ENCODE results near the gene JAK1. TPM values are rescaled to one million over a fixed set of nuclear protein-coding genes. Genes with fewer than 3 reads are reported as not detected.

JAK1 gene
- total and polyA plus RNA-seq, 4 donors: 81.4 to 109 (median 103) TPM

DNA sequence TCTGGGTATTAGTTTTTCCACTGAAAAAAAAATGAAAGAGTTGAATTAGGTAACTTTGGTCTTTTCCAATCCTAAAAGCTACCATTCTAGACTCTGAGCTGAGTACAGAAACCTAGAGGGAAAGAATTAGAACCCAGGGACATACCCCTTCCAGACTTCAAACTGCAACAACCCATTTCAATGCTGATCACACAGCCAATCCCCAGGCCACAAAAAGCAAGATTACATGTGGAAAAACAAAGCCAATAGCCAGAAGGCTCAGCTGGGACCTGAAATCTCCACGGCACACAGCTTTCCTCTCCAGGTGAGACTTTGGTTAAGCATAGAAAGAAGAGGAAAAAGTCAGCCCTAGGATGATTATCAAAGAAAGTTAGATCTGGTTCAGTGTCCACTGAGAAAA, 88.8 kb downstream of the JAK1 start:
- no peaks in the 10 kb centered on the region for H3K9me3 ChIP-seq (ENCODE audit: control insufficient read depth, insufficient read depth, low read length)
- H3K4me3 ChIP-seq (ENCODE audit: low read depth, low read length): no peak overlapping the region
- no peaks in the 10 kb centered on the region for H3K27me3 ChIP-seq (ENCODE audit: control insufficient read depth, insufficient read depth, low read length)
- no peaks in the 10 kb centered on the region for H3K4me1 ChIP-seq (ENCODE audit: control insufficient read depth, insufficient read depth, low read length)
- WGBS (ENCODE audit: insufficient coverage): no CpG with 5 or more reads among the region's 1 CpG
- no peak for DNase-seq (ENCODE audit: low read depth in 4 of 6, low spot score in 6 of 6)
- peaks cover 15% of the 10 kb centered on the region for H3K36me3 ChIP-seq (ENCODE audit: control insufficient read depth, insufficient read depth, low read length)
- H3K27ac ChIP-seq (ENCODE audit: low read depth, low read length): no peak overlapping the region

GRCh38 chr1:64877151-64877550, 89.2 kb downstream of the JAK1 start:
- H3K9me3 ChIP-seq (ENCODE audit: control insufficient read depth, insufficient read depth, low read length): no peaks in the 10 kb centered on the region
- H3K27ac ChIP-seq (ENCODE audit: low read depth, low read length): no peak overlapping the region
- H3K4me3 ChIP-seq (ENCODE audit: low read depth, low read length): no peak overlapping the region
- WGBS (ENCODE audit: insufficient coverage): no CpG with 5 or more reads among the region's 2 CpGs
- no peaks in the 10 kb centered on the region for H3K4me1 ChIP-seq (ENCODE audit: control insufficient read depth, insufficient read depth, low read length)
- H3K36me3 ChIP-seq (ENCODE audit: control insufficient read depth, insufficient read depth, low read length): peaks cover 15% of the 10 kb centered on the region
- no peak for DNase-seq (ENCODE audit: low read depth in 4 of 6, low spot score in 6 of 6)
- no peaks in the 10 kb centered on the region for H3K27me3 ChIP-seq (ENCODE audit: control insufficient read depth, insufficient read depth, low read length)

DNA sequence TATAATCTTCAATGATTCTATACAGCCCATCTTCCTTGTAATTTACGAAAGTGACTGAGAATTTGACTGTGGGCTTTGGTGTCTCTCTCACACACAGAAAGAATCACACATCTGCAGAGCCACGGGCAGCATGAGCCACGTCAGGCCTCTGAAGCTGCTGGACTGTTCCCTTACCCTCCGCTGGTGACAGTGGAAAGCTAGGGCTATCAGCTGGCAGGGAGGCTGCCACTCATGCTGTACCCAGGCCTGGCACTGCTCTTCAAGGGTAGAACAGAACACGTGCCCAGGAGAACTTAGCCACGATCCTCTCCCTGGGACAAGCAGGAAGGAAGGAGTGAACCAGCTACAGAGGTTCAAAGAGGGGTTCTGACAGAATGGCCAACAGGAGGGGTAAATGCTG, 90.7 kb downstream of the JAK1 start:
- Histone ChIP-seq H3K27ac (ENCODE audit: low read depth, low read length) (no peak overlapping the region), H3K9me3 (ENCODE audit: control insufficient read depth, insufficient read depth, low read length) (no peaks in the 10 kb centered on the region), H3K27me3 (ENCODE audit: control insufficient read depth, insufficient read depth, low read length) (no peaks in the 10 kb centered on the region), H3K4me3 (ENCODE audit: low read depth, low read length) (no peak overlapping the region), H3K4me1 (ENCODE audit: control insufficient read depth, insufficient read depth, low read length) (no peaks in the 10 kb centered on the region), H3K36me3 (ENCODE audit: control insufficient read depth, insufficient read depth, low read length) (peaks cover 15% of the 10 kb centered on the region)
- DNase-seq (ENCODE audit: low read depth in 4 of 6, low spot score in 6 of 6): no peak
- 64% methylated on average over 4 of the region's 6 CpGs for WGBS (ENCODE audit: insufficient coverage)

DNA sequence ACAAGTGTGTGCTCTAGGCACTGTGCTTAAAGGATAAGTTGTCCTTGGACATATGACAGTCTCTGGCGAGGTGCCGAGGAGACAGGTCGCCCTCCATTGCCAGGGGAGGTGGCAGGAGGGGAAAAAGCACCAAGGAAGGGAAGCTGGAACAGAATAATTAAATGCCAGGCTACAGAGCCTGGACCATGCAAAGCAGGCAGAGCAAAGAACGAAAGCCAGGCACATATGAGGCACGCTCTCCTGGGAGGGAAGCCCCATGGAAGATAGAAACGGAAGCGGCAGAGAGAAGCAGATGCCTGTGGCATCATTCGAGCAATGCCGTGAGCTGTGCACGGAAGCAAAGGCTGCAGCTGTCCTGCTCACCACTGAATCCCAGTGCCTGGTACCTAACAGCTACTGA, 91.2 kb downstream of the JAK1 start:
- H3K4me3 ChIP-seq (ENCODE audit: low read depth, low read length): no peak overlapping the region
- peak in 1 of 6 donors; percentile 32 for DNase-seq (ENCODE audit: low read depth in 4 of 6, low spot score in 6 of 6)
- H3K36me3 ChIP-seq (ENCODE audit: control insufficient read depth, insufficient read depth, low read length): peaks cover 15% of the 10 kb centered on the region
- no peaks in the 10 kb centered on the region for H3K27me3 ChIP-seq (ENCODE audit: control insufficient read depth, insufficient read depth, low read length)
- WGBS (ENCODE audit: insufficient coverage): 77% methylated on average over 10 of the region's 10 CpGs
- no peak overlapping the region for H3K27ac ChIP-seq (ENCODE audit: low read depth, low read length)
- H3K4me1 ChIP-seq (ENCODE audit: control insufficient read depth, insufficient read depth, low read length): no peaks in the 10 kb centered on the region
- no peaks in the 10 kb centered on the region for H3K9me3 ChIP-seq (ENCODE audit: control insufficient read depth, insufficient read depth, low read length)

DNA sequence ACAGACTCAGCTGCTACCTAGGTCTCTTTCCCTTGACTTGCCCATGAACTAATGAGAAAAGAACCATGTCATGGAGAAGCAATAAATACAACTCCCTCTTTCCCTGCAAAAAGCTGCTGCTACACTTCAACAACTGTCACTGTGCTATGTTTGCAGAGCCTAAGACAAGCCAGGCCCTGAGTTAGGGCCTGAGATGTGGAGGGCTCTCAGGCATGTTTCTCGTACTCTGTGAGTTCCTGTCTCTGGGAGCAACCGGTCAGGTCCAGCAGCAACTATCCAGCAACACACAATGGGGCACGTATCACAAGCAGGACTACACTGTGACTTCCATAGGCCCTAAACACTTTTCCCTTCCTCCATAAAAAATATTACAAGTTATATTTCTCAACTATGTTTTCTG, 91.7 kb downstream of the JAK1 start:
- H3K27ac ChIP-seq (ENCODE audit: low read depth, low read length): no peak overlapping the region
- no peaks in the 10 kb centered on the region for H3K9me3 ChIP-seq (ENCODE audit: control insufficient read depth, insufficient read depth, low read length)
- DNase-seq (ENCODE audit: low read depth in 4 of 6, low spot score in 6 of 6): no peak
- peaks cover 15% of the 10 kb centered on the region for H3K36me3 ChIP-seq (ENCODE audit: control insufficient read depth, insufficient read depth, low read length)
- H3K4me1 ChIP-seq (ENCODE audit: control insufficient read depth, insufficient read depth, low read length): no peaks in the 10 kb centered on the region
- no peaks in the 10 kb centered on the region for H3K27me3 ChIP-seq (ENCODE audit: control insufficient read depth, insufficient read depth, low read length)
- 88% methylated on average over 3 of the region's 3 CpGs for whole genome bisulfite sequencing (ENCODE audit: insufficient coverage)
- no peak overlapping the region for H3K4me3 ChIP-seq (ENCODE audit: low read depth, low read length)

GRCh38 chr1:64873576-64873975, 92.8 kb downstream of the JAK1 start:
- H3K36me3 ChIP-seq (ENCODE audit: control insufficient read depth, insufficient read depth, low read length): peaks cover 20% of the 10 kb centered on the region

DNA sequence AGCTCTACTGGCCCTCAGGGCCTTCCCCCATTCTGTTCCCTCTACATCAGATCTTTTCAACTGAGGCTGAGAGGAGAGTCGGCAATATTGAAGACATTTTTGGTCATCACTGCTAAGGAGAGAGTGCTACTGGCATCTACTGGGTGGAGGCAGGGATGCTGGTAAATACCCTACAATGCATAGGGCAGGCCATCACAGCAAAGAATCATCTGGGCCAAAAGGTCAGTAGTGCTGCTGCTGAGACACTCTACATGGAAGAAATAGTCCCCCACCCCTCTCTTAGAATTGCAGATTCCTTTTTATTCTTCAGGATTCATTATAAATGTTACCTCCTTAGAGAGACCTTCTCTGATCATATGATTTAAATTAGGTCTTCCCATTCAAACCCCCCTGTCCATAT, 94.3 kb downstream of the JAK1 start:
- Histone ChIP-seq H3K27ac (ENCODE audit: low read depth, low read length) (no peak overlapping the region), H3K9me3 (ENCODE audit: control insufficient read depth, insufficient read depth, low read length) (no peaks in the 10 kb centered on the region), H3K36me3 (ENCODE audit: control insufficient read depth, insufficient read depth, low read length) (peaks cover 26% of the 10 kb centered on the region), H3K4me3 (ENCODE audit: low read depth, low read length) (no peak overlapping the region), H3K27me3 (ENCODE audit: control insufficient read depth, insufficient read depth, low read length) (no peaks in the 10 kb centered on the region), H3K4me1 (ENCODE audit: control insufficient read depth, insufficient read depth, low read length) (no peaks in the 10 kb centered on the region)
- no peak for DNase-seq (ENCODE audit: low read depth in 4 of 6, low spot score in 6 of 6)
- WGBS (ENCODE audit: insufficient coverage): 100% methylated on average over 1 of the region's 1 CpG

More at GRCh38 chr1:64873576-64873975, 92.8 kb downstream of the JAK1 start:
- no peaks in the 10 kb centered on the region for H3K27me3 ChIP-seq (ENCODE audit: control insufficient read depth, insufficient read depth, low read length)
- H3K4me1 ChIP-seq (ENCODE audit: control insufficient read depth, insufficient read depth, low read length): no peaks in the 10 kb centered on the region
- WGBS (ENCODE audit: insufficient coverage): 97% methylated on average over 7 of the region's 9 CpGs
- no peak overlapping the region for H3K4me3 ChIP-seq (ENCODE audit: low read depth, low read length)
- H3K9me3 ChIP-seq (ENCODE audit: control insufficient read depth, insufficient read depth, low read length): no peaks in the 10 kb centered on the region
- no peak for DNase-seq (ENCODE audit: low read depth in 4 of 6, low spot score in 6 of 6)
- H3K27ac ChIP-seq (ENCODE audit: low read depth, low read length): no peak overlapping the region

DNA sequence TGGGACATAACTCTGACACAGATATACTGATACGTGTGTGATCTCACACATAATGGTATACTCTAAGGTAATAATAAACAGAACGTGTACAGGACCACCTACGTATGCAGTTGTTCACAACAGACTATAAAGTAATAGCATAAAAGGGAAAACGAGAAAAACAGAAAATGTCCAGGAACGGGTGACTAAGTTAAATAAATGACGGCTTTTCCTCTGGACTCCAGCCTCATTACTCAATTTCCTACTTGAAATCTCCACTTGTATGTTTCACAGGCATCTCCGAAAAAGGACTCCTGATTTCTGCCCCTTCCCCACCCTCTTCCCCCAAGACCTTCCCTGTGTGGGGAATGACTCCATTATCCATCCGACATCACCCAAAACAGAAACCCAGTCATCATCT, 95.1 kb downstream of the JAK1 start:
- H3K4me3 ChIP-seq (ENCODE audit: low read depth, low read length): no peak overlapping the region
- H3K9me3 ChIP-seq (ENCODE audit: control insufficient read depth, insufficient read depth, low read length): no peaks in the 10 kb centered on the region
- peaks cover 26% of the 10 kb centered on the region for H3K36me3 ChIP-seq (ENCODE audit: control insufficient read depth, insufficient read depth, low read length)
- no peak for DNase-seq (ENCODE audit: low read depth in 4 of 6, low spot score in 6 of 6)
- no peaks in the 10 kb centered on the region for H3K4me1 ChIP-seq (ENCODE audit: control insufficient read depth, insufficient read depth, low read length)
- 96% methylated on average over 2 of the region's 8 CpGs for WGBS (ENCODE audit: insufficient coverage)
- H3K27me3 ChIP-seq (ENCODE audit: control insufficient read depth, insufficient read depth, low read length): no peaks in the 10 kb centered on the region
- no peak overlapping the region for H3K27ac ChIP-seq (ENCODE audit: low read depth, low read length)

DNA sequence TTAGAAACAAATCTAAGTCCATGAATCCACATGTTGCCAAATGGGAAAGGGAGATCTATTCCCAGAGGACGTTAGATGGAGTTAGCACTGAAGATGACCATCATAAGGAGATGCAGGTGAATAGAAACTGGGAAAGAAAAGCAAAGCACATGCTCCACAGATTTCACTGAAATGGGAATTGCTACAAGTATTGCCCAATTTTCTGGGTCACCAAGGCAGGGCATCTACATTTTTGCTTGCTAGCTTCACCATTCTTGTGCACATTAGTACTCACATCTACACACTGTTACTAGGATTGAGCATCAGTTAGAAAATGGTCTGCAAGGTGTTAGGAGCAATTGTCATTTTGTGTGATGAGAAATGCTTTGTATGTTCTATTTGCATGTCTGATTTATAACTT, 99.1 kb downstream of the JAK1 start:
- H3K27ac ChIP-seq (ENCODE audit: low read depth, low read length): no peak overlapping the region
- no peaks in the 10 kb centered on the region for H3K4me1 ChIP-seq (ENCODE audit: control insufficient read depth, insufficient read depth, low read length)
- peaks cover 15% of the 10 kb centered on the region for H3K36me3 ChIP-seq (ENCODE audit: control insufficient read depth, insufficient read depth, low read length)
- no peaks in the 10 kb centered on the region for H3K27me3 ChIP-seq (ENCODE audit: control insufficient read depth, insufficient read depth, low read length)
- H3K9me3 ChIP-seq (ENCODE audit: control insufficient read depth, insufficient read depth, low read length): no peaks in the 10 kb centered on the region
- no peak for DNase-seq (ENCODE audit: low read depth in 4 of 6, low spot score in 6 of 6)
- 88% methylated on average over 1 of the region's 1 CpG for WGBS (ENCODE audit: insufficient coverage)
- no peak overlapping the region for H3K4me3 ChIP-seq (ENCODE audit: low read depth, low read length)

GRCh38 chr1:64866689-64867088, 99.7 kb downstream of the JAK1 start:
- 85% methylated on average over 10 of the region's 10 CpGs for WGBS (ENCODE audit: insufficient coverage)
- Histone ChIP-seq H3K4me3 (ENCODE audit: low read depth, low read length) (no peak overlapping the region), H3K36me3 (ENCODE audit: control insufficient read depth, insufficient read depth, low read length) (peaks cover 15% of the 10 kb centered on the region)

More at GRCh38 chr1:64866689-64867088, 99.7 kb downstream of the JAK1 start:
- no peaks in the 10 kb centered on the region for H3K27me3 ChIP-seq (ENCODE audit: control insufficient read depth, insufficient read depth, low read length)
- peaks cover 2% of the 10 kb centered on the region for H3K4me1 ChIP-seq (ENCODE audit: control insufficient read depth, insufficient read depth, low read length)
- DNase-seq (ENCODE audit: low read depth in 4 of 6, low spot score in 6 of 6): no peak
- no peaks in the 10 kb centered on the region for H3K9me3 ChIP-seq (ENCODE audit: control insufficient read depth, insufficient read depth, low read length)
- H3K27ac ChIP-seq (ENCODE audit: low read depth, low read length): no peak overlapping the region

Measured in spinal cord (tissue), 10 donors.